Measurements from ENCODE around the gene TYRP1.

TYRP1 gene

DNA sequence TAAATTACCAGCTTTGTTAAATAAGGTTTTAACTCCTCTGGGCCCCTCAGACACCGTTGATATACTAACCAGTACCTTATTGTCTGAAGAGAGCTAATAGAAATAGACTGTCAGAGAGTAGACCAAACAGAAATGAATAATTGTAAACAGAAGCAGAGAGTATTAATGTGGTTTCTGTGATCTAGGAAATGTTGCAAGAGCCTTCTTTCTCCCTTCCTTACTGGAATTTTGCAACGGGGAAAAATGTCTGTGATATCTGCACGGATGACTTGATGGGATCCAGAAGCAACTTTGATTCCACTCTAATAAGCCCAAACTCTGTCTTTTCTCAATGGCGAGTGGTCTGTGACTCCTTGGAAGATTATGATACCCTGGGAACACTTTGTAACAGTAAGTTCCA lies 5.1 kb downstream of the TYRP1 start:
- DNase-seq: no peak

DNA sequence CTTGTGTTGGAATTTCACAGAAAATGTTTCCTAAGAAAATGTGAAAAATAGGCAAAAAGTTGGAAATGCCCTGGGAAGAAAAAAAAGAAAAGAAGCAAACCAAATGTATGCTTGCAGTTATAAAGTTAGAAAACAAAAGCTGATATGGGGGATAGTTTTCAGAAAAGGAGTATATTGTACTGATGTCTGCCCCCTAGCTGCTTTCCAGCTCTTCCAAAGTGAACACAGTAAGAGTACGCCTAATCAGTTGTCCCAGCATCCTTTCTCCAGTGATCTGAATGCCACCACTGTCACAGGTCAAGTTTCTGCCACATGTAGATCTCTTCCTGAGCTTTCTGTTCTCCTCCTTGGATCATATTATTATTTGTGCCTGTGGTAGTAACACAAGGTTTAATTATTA lies 5.8 kb downstream of the TYRP1 start:
- DNase-seq: no peak

DNA sequence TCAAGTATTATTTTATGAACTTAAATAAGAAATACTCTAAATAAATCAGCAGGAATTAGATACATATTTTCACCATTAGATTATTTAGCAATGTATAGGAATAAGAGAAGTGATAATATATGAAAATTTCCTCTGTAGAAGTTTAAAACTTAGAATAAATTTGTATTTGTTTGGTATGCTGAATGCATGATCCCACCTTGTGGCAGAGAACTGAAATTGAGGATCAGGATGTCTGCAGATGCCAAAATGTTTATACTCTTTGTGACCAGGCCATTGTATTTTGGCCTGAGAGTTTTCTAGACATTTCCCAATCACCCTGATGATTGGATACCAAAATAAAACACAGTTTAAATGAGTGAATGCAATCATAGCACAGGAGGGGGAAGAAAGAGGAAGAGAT lies 6.3 kb downstream of the TYRP1 start:
- DNase-seq: no peak

DNA sequence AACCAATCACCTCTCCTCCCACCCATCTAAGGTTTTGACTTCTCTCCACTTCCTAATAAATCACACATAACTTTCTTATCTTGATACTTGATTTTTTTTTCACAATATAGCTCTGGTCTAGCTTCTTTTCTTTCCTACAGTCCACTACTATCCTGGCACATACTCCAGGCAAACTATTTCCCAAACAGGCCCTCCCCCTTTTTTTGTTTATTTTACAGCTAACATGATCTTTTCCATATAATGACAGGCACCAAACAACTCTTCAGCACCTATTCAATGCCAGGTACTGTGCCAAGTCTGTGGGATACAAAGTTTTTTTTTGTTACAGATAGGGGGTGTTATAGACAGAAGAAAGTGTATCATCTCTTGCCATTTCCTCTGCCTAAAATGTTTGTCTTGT lies 7.9 kb downstream of the TYRP1 start:
- no peak for DNase-seq

DNA sequence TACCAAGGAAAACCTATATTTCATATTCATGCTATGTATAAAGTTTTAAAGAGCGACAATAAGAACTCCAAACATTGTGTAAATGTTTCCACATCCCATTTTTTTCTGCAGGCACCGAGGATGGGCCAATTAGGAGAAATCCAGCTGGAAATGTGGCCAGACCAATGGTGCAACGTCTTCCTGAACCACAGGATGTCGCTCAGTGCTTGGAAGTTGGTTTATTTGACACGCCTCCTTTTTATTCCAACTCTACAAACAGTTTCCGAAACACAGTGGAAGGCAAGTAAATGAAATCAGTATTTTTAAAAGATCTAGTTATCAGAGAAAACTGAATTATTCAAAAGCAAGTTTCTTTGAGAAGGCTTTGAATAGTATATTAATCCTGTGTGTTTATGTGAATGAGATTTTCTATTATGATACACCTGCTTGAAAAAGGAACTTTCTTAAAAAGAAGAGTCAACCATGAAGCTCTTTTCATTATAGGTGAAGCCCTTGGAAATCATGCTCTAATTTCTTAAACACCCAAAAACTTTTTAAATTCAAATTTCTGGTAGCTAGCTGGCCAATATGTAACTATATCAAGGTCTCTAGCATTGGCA lies 9.1 kb downstream of the TYRP1 start:
- no peak for DNase-seq

DNA sequence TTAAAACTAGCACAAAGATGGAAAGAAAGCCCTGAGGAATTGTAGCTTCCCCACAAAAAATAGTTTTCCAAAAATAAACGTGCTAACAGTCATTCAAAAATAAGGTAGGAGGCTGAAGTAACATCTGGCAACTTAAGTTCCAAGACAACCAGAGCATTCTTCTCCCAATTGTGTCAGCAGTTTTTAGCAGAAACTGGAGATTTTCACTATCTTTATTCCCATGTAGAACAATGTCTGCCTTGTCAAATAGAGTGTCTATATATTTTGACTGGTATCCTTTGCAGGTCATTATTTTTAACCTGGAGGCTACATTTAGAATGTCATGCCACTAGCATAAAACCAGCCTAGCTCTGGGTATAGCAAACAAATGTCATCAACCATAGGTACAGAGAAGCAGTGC lies 10.8 kb downstream of the TYRP1 start:
- DNase-seq: no peak

DNA sequence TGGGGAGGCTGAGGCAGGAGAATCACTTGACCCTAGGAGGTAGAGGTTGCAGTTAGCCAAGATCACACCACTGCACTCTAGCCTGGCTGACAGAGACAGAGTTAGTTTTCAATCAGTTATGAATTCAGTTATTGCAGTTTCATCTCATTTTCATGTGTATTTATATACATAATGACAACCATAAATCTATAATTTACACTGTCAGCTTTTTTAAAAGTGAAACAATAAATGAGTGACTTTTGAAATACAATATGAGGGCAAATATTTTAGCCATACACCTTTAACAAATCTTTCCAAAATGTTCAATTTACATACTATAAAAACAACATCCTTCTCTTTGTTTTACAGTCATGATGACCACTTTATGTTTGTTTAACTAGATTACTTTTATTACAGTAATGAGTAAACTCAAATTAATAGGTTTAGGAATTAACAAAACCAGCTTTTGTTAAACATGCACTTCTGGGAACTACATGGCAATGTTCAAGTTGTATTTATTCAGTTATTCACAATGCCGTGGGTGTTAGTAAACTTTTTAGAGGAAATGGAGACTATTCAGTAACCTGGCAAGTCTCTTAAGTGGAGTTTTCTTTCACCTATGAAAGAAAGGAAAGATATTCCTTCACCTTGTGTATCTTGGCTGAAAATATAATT lies 12.7 kb downstream of the TYRP1 start:
- DNase-seq: no peak

DNA sequence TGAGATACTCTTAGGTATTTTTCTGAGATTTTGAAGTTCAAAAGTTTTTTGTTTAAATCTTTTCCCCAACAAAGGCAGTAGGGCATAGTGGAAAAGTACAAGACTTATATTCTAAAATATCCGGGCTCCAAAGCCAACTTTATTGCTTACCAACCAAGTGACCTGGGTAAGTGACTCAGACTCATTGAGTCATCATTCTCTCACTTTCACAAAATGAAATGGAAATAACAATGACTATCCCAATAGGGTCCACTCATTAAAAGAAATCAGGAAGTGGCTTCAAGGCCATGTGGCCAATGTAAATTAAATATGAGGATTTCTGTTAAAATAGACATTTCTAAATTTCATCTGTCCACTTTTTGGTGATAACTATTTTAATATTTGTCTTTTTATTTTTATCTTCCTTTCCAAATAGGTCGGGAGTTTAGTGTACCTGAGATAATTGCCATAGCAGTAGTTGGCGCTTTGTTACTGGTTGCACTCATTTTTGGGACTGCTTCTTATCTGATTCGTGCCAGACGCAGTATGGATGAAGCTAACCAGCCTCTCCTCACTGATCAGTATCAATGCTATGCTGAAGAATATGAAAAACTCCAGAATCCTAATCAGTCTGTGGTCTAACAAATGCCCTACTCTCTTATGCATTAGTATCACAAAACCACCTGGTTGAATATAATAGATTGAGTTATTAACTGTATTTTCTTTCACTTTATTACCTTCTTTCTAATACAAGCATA lies 15.5 kb downstream of the TYRP1 start:
- DNase-seq: no peak

DNA sequence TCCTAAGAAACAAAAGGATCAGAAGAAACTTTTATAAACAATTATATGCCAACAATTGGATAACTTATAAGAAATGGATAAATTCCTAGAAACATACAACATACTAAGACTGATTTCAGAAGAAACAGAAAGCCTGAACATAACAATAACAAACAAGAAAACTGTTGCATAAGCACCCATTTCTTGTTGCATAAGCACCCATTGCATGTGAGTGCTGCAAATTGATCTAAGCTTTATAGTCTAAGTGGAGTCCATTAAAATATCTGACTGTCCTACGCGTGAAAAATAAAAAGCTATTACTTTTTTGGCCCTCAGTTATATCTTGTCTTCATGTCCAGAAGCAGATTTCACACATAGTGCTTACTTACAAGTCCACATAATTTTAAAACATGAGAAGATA lies 19.3 kb downstream of the TYRP1 start:
- DNase-seq: no peak

DNA sequence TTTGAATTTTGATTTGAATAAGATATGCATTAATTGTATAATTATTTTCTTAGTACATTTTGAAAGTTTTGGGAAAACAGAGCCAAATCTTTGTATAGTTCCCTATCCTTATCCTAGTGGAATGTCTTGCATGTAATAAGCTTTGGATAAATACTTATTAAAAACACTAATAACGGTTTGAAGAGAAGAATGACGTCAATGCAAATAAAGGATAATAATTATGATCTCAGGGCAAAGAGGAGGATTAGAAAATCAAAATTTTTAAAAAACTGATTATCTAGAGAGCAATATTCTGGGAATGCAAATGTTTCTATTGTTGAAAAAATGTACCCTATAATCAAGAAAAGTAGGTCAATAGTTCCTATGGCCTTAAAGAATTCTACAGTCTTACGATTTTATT lies 22.1 kb downstream of the TYRP1 start:
- DNase-seq: no peak

DNA sequence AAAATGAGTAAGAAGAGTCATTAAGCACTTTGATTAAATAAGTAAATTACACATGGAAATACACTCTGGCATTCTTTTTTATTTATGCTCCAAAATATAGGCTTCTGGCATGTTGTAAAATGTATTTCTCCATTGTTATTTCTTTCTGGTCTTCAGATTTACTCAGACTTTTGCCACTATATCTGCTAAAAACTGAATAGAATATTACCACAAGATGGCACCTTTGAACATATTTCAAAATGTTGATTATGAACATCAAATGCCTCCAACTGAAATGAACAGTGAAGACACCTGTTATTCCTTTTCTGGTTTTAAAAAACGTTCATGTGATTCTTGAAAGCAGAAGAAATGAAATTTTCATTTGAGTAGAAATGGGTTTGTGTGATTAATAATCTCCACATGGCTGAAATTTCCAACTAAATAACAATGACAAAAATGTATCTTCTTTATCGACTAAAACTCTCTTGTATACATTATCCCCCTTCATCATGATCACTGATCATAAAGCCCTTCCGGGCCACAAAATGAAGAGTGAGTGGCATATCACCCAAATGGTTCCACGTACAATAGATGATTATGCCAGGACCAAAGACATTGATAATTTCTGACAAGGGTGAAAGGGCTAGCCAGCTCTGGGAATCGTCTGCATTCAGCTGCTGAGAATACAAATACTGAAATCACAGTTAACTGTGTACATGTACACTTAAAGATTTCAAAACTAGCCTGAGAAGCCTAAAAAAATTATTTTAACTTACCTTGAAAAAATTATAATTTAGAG lies 23.8 kb downstream of the TYRP1 start:
- DNase-seq: no peak

DNA sequence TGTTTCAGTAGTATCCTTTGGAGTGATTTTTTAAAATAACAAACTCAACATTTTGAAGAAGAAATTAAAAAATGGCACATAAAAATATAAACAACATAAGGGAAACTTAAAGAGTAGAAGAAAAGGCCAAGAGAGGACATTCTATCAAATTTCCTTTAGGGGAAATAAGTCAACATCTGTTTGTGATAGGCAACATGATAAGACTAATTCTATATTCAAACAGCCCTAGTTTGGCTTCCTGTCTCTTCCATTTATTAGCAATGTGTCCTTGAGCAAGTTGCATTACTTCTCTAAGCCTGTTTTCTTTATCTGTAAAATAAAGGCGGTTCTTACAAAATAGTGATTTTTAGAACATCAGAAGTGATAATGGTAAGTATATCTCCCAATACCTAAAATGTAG lies 24.7 kb downstream of the TYRP1 start:
- no peak for DNase-seq

DNA sequence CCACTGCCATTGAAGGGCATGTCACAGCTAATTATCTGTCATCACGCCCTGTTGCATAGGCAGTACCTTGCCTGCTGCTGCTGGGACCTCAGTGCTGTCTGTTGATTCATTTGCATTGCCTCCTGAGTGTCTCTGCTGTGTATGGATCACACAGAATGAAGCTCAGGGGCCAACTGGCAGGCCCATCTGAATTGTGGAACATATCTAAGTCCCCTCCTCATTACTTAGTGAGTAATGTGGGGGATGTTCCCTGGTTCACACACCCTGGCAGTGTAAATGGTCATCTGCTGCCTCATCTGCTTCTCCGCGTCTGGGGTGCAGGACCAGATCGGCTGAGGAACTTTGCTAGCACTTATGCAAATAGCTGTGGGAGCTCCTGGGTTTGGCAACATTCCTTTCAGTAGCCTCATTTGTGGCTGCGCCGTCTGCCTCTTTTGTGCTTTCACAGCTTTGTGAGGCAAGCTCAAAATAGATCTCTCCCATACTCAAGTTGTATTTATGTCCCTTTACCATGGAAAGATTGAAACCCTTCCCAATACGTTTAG lies 25.4 kb downstream of the TYRP1 start:
- DNase-seq: no peak

DNA sequence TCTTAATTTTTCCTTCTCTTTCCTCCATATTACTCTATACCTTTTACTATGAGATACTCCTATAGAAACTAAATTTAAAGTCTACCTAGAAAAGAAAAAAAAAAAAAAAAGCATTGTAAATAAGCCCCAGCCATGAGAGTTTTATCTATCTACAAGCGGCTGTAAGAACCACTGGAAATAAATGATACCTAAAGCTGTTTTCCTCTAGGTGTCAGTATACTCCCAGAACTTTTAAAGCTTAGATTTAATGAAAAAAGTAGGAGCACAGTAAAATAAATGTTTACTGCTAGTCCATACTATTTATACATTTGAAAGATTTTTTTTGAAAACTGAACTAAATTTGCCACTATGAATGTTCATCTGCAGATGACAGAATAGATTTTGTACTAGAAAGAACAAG lies 26.2 kb downstream of the TYRP1 start:
- no peak for DNase-seq

DNA sequence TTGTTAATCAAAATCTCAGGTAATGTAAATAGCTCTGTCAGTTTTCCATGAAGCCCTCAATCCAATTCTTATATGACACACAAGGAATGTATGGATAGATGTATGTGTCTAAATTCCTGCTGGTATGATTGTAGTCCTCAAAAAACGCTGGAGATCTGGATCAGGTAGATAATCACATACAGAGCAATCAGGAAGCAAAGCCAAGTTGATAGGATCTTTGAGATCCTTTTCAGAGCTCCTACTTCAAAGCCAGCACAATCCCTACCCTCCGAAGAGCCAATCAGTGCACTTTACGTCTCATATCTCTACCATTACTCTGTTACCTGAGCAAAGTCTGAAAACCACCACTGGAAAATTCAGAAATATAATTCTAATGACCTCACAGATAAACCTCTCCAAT lies 27.4 kb downstream of the TYRP1 start:
- DNase-seq: no peak

DNA sequence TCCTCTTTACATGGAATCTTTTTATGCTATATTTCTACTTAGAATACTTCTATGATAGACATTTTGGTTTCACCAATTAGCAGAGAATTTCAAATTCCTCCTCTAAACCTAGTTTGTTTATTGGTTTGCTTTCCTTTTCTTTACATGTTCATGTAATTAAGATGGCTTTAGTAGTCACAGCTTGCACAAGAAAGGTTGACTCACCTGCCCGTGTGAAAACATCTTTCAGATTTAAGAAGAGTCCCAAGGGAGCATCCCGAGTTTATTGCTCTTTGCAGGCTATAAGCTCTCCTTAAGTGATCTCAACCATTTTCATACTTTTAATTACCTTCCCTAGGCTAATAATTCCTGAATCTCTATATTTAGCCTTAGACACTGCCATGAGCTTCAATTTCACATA lies 28.9 kb downstream of the TYRP1 start:
- DNase-seq: no peak

DNA sequence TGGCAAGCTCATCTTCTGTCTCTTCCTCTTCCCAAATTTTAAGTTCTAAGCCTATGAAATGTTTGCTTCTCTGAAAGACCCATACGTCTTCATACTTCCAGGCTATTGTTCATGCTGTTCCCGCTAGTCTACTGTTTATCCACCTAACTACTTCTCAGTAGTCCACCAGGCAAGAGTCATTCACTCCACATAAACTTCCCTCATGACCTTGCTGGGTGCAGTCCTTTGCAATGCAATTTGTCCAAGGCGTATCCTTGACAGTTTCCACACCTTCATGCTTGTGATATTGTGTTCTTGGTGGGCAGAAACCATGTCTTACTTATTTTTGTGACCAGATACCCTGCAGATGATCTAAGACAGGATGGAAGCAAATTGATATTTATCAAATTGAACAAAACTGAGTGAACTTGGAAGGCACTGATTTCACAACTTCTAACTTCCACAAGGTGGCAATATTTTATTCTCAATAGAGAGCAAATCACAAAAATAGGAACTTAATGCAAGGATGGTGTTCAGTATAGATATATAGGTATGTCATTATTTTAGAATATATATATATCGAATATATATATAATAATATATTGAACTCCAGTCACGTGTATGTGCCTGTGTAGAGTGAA lies 30.3 kb downstream of the TYRP1 start:
- no peak for DNase-seq

DNA sequence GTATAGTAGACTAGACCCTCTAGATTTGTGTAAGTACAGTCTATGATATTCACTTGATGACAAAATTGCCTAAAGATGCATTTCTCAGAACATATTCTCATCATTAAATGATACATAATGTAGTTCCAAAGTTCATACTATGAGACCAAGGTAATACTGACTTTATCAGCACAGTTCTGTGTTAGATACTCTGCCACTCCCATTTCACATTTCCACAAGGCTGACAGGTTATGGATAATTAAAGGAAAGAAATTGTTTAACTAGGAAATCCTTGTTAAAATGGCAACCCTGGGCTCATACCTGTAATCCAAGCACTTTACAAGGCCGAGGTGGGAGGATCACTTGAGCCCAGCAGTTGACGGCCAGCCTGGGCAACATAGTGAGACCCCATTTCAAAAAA lies 33.6 kb downstream of the TYRP1 start:
- no peak for DNase-seq

DNA sequence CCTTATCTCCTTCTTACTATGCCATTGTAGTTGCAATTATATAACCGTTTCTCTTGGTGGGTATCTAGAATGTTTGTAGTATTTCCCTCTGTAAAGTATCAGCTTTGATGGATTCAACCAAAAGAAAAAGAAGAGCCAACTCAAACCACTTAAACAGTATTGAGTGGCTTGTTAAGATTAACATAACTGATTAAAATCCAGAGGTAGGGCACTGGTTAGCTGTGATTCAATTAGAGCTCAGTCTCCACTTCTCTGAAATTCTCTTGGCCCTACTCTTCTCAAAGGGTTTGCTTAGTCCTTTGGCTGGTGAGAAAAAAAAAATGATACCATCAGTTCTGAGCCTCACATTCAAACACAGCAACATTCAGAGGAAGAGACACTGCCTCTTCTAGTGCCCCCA lies 37.0 kb downstream of the TYRP1 start:
- no peak for DNase-seq

DNA sequence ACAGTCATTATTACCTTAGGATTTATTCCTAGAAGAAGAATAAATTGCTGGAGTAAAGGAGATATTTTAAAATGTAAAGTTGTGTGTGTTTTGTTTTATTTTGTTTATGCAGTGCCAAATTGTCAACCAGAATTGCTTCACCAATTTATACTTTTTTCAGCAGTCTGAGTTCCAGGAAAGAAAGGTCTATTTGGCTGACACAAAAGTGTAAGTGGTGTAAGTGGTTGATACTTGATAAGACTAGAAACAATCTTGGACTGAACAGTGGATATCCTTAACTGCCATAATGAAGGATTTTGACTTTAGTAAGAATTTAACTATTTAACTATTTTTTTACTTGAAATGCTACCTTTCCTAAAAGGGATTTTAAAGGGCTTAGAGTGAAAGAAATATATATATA lies 37.7 kb downstream of the TYRP1 start:
- no peak for DNase-seq

DNA sequence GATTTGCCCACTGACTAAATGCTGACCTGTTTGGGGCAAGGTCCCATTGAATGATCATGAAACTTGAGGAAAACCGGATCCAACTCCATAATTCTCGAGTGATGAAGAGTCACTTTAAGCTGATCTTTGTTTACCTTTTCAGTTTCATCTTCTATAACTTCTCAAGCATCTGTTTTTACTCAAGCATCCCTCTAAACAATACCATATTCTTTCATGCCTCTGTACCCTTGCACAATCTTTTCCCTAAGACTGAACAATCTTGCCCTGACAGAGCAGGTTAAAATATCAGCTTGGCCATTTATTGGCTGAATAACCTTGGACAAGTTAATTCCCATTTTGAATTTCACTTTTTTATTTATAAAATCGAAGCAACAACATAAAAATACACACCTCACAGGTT lies 39.8 kb downstream of the TYRP1 start:
- DNase-seq: no peak

DNA sequence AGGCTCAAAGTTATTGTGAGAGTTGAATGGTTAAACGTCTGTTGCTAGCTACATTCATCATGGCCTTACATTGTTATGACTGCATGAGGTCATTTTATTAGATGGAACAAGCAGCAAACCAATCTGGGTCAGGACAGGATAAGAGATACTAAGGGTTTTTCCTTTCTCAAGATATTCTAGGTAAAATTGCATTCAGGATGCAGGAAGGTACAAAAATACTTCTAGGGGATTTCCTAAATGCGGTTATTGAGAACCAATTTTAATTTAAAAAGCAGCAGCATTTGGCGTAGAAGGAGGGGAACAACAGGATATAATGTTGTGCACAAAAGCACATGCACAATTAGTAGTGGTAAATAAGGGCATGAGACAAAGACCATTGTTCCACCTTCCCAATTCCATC lies 42.5 kb downstream of the TYRP1 start:
- no peak for DNase-seq

DNA sequence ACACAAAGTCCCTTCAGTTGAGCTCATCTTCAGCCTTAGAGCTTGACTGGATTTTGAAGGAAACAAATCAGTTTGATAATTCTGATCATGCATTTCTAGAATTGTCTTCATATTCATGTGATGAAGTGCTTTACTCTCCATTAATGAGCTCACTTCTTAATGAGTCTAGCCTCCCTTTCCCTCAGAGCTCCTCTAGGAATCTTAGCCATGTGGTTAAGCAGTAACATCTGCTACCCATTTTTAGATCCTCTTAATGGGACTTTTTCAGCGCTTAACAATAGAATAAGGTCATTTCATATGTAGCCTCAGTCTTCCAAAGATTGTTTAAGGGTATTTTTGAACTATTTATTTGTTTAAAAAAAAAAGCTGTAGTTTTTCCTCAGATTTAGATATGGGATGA lies 44.7 kb downstream of the TYRP1 start:
- no peak for DNase-seq
